ENCODE results near the gene GABRB3.

Gene GABRB3

GRCh38 chr15:26772154-26773066 is at the start of gene GABRB3:
Gene GABRB3, minus strand, starts transcription at chr15:26773066.
- DNase-seq (ENCODE audit: low read depth, low spot score), result no peak

- no peak for DNase-seq (ENCODE audit: low read depth, low spot score)
Observed at GRCh38 chr15:26807517-26808427, 34.9 kb upstream of the GABRB3 start.

GRCh38 chr15:26806574-26806973 is 33.7 kb upstream of the GABRB3 start:
- DNase-seq (ENCODE audit: low read depth, low spot score), result no peak

- no peak for DNase-seq (ENCODE audit: low read depth, low spot score)
Observed at GRCh38 chr15:26806151-26806550, 33.3 kb upstream of the GABRB3 start.

- no peak for DNase-seq (ENCODE audit: low read depth, low spot score)
Observed at GRCh38 chr15:26805470-26805869, 32.6 kb upstream of the GABRB3 start.

- no peak for DNase-seq (ENCODE audit: low read depth, low spot score)
Observed at GRCh38 chr15:26804063-26804804, 31.4 kb upstream of the GABRB3 start.

- DNase-seq (ENCODE audit: low read depth, low spot score), result no peak
Observed at GRCh38 chr15:26790118-26790517, 17.3 kb upstream of the GABRB3 start.

- DNase-seq (ENCODE audit: low read depth, low spot score), result no peak
Observed at GRCh38 chr15:26781816-26782215, 8.9 kb upstream of the GABRB3 start.

- DNase-seq (ENCODE audit: low read depth, low spot score), result no peak
Observed at GRCh38 chr15:26773917-26774316, 1.1 kb upstream of the GABRB3 start.

GRCh38 chr15:26773067-26773877 is 406 bp upstream of the GABRB3 start:
- no peak for DNase-seq (ENCODE audit: low read depth, low spot score)

GRCh38 chr15:26771578-26772153 is 1.2 kb downstream of the GABRB3 start:
- no peak for DNase-seq (ENCODE audit: low read depth, low spot score)

- no peak for DNase-seq (ENCODE audit: low read depth, low spot score)
Observed at GRCh38 chr15:26771168-26771567, 1.7 kb downstream of the GABRB3 start.

- DNase-seq (ENCODE audit: low read depth, low spot score), result no peak
Observed at GRCh38 chr15:26767169-26767670, 5.6 kb downstream of the GABRB3 start.

- DNase-seq (ENCODE audit: low read depth, low spot score), result no peak
Observed at GRCh38 chr15:26766262-26766661, 6.6 kb downstream of the GABRB3 start.

- DNase-seq (ENCODE audit: low read depth, low spot score), result no peak
Observed at GRCh38 chr15:26759986-26760385, 12.9 kb downstream of the GABRB3 start.

- DNase-seq (ENCODE audit: low read depth, low spot score), result no peak
Observed at GRCh38 chr15:26758079-26758478, 14.8 kb downstream of the GABRB3 start.

GRCh38 chr15:26757141-26757540 is 15.7 kb downstream of the GABRB3 start:
- no peak for DNase-seq (ENCODE audit: low read depth, low spot score)

GRCh38 chr15:26744894-26745293 is 28.0 kb downstream of the GABRB3 start:
- DNase-seq (ENCODE audit: low read depth, low spot score), result no peak

GRCh38 chr15:26739791-26740190 is 33.1 kb downstream of the GABRB3 start:
- DNase-seq (ENCODE audit: low read depth, low spot score), result no peak

GRCh38 chr15:26738996-26739395 is 33.9 kb downstream of the GABRB3 start:
- DNase-seq (ENCODE audit: low read depth, low spot score), result no peak

Data from smooth muscle cell of the brain vasculature (primary cell).